Activated CD4-positive, alpha-beta T cell treated with anti-CD3 and anti-CD28 coated beads, Interleukin-2, amount 10 ng/mL, durations not matched to agents 24 days and 14 days (primary cell): ENCODE data around the gene SP7. TPM values are rescaled to one million over a fixed set of nuclear protein-coding genes. Genes with fewer than 3 reads are reported as not detected.
"Not testable (repeated sequence)": the region's sequence is repeated elsewhere in the genome, so short reads cannot be mapped to it uniquely, and the experiment has no call there.

Source experiments
- DNase-seq: peaks from one replicate; pipeline ENCODE4 v3.0.0; 2022
- H3K27ac Mint-ChIP-seq: one replicate; pipeline ENCODE4 v1.8.0; 2022; ENCODE audit warnings: mild to moderate bottlenecking, mixed read lengths
- H3K27me3 Mint-ChIP-seq: one replicate; pipeline ENCODE4 v1.8.0; 2022; ENCODE audit warnings: mixed read lengths
- H3K36me3 Mint-ChIP-seq: one replicate; pipeline ENCODE4 v1.8.0; 2022; ENCODE audit warnings: low read depth, mild to moderate bottlenecking, mixed read lengths
- H3K4me1 Mint-ChIP-seq: one replicate; pipeline ENCODE4 v1.8.0; 2021; ENCODE audit warnings: mixed read lengths
- H3K4me3 Mint-ChIP-seq: one replicate; pipeline ENCODE4 v1.8.0; 2022; ENCODE audit warnings: mild to moderate bottlenecking, moderate library complexity, mixed read lengths
- H3K9me3 Mint-ChIP-seq: one replicate; pipeline ENCODE4 v1.8.0; 2021; ENCODE audit warnings: mixed read lengths
- intact Hi-C: fragments of 100-400 bp; cut with micrococcal nuclease; formaldehyde crosslinking; loops from one replicate; pipeline ENCODE4 v1.15.1; 2023
- total RNA-seq: library from RNA; stranded (reverse); gene quantifications from 2 replicates; pipeline ENCODE4 v1.2.3, GENCODE V29; 2022

The SP7 gene
- total RNA-seq = not detected in 2 replicates

DNA sequence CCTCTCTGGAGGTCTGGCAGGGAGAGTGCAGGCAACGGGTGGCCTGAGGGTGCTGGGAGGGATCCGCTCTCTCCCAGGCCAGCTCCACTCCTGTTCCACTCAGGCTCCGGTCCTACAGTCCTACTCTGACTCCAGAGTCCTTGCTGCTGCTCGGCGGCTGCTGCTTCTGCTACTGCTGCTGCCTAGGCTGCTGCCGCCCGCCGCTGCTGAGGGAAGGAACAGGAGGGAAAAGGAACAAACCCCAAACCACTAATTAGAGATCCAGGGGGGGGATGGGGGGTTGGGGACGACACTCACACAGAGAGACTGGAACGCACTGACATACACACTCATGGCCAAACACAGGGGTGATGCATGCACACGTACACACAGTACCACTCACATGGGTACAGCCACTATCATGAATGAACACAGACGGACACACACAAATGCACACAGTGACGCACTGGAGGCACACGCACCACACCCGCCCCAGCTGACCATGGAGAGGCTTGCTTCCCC, at the start of gene SP7:
TSS of gene SP7 (minus strand) at position 174 of the 501 bp plus-strand sequence. CDS start 708 bp downstream, outside the sequence.
- no peaks in the 10 kb centered on the region for H3K9me3 Mint-ChIP-seq
- H3K4me1 Mint-ChIP-seq = peaks cover 24% of the 10 kb centered on the region

DNA sequence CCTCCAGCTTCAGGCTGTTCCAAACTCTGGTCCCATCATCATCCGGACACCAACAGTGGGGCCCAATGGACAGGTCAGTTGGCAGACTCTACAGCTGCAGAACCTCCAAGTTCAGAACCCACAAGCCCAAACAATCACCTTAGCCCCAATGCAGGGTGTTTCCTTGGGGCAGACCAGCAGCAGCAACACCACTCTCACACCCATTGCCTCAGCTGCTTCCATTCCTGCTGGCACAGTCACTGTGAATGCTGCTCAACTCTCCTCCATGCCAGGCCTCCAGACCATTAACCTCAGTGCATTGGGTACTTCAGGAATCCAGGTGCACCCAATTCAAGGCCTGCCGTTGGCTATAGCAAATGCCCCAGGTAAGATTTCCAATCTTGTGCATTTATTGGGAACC, 47.1 kb upstream of the SP7 start:
- H3K4me1 Mint-ChIP-seq = peaks cover 49% of the 10 kb centered on the region
- no peak for DNase-seq
- no peaks in the 10 kb centered on the region for H3K27me3 Mint-ChIP-seq
- peaks cover 49% of the 10 kb centered on the region for H3K36me3 Mint-ChIP-seq
- no peaks in the 10 kb centered on the region for H3K9me3 Mint-ChIP-seq
- H3K4me3 Mint-ChIP-seq = peak overlapping the region; percentile 65
- intact Hi-C loops = no loop called here
- H3K27ac Mint-ChIP-seq = peak overlapping the region; percentile 67

More for the DNA sequence above, at the start of gene SP7:
- Mint-ChIP-seq H3K36me3 (no peaks in the 10 kb centered on the region), H3K4me3 (no peak within 1 kb of the TSS), H3K27me3 (peaks cover 52% of the 10 kb centered on the region), H3K27ac (no peak within 1 kb of the TSS)
- intact Hi-C loops = no loop called here
- DNase-seq = no peak

DNA sequence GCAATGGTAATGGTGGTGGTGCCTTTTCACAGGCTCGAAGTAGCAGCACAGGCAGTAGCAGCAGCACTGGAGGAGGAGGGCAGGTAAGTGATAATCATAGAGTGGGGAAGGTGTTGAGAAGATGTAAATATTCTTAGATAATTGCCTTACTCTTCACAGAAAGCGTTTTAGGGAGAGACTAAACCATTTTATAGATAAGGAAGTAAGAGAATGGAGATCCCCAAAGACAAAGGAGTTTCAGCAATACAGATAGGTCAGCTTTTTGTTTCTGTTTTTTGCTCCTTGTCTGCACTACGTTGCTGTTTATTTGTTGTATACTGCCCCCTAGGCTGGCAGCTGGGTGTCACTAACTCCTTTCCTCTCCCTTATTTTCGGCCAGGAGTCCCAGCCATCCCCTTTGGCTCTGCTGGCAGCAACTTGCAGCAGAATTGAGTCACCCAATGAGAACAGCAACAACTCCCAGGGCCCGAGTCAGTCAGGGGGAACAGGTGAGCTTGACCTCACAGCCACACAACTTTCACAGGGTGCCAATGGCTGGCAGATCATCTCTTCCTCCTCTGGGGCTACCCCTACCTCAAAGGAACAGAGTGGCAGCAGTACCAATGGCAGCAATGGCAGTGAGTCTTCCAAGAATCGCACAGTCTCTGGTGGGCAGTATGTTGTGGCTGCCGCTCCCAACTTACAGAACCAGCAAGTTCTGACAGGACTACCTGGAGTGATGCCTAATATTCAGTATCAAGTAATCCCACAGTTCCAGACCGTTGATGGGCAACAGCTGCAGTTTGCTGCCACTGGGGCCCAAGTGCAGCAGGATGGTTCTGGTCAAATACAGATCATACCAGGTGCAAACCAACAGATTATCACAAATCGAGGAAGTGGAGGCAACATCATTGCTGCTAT, 45.8 kb upstream of the SP7 start:
- H3K9me3 Mint-ChIP-seq = no peaks in the 10 kb centered on the region

DNA sequence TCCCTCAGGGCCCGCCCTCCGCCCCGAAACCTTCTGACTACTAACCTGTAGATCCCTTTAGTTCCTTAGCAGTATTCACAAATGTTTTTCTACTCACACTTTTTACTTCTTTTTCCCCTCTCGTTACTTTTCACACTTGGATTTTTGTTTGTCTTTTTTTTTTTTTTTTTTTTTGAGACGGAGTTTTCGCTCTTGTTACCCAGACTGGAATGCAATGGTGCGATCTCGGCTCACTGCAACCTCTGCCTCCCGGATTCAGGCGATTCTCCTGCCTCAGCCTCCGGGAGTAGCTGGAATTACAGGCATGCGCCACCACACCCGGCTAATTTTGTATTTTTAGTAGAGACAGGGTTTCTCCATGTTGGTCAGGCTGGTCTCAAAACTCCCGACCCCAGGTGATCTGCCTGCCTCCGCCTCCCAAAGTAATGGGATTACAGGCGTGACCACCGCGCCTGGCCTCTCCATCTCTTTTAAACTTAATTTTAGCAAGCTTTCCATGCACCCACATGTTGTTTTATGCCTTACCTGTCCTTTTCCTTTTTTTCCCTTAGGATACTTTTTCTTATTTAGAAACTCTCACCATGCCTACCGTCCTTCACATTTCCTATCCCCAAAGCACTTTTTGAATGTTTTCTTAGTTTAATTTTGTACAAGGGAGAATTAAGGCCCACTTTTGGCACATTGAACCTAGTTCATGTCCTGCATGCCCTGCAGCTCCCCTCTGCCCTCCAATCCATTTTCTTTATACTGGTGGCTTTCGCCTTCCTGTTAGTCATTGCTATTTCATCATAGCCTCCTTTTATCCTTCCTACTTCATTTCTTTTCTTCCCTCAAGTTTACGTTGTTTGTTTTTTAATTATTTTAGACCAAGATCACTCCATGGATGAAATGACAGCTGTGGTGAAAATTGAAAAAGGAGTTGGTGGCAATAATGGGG, 44.9 kb upstream of the SP7 start:
- H3K36me3 Mint-ChIP-seq = peaks cover 37% of the 10 kb centered on the region
- DNase-seq = peak; percentile 66
- H3K27ac Mint-ChIP-seq = peak overlapping the region; percentile 91
- H3K4me3 Mint-ChIP-seq = peak overlapping the region; percentile 93
- no peaks in the 10 kb centered on the region for H3K27me3 Mint-ChIP-seq
- peaks cover 37% of the 10 kb centered on the region for H3K4me1 Mint-ChIP-seq
- intact Hi-C loops = loop anchor here (1.0 kb wide), 2 partner anchors 60 to 245 kb away; partner anchors contain the start of genes AAAS and ATF7
- H3K9me3 Mint-ChIP-seq = no peaks in the 10 kb centered on the region

More for the DNA sequence above, 45.8 kb upstream of the SP7 start:
- Mint-ChIP-seq H3K36me3 (peaks cover 41% of the 10 kb centered on the region), H3K27ac (peak overlapping the region; percentile 91), H3K4me1 (peaks cover 42% of the 10 kb centered on the region), H3K27me3 (no peaks in the 10 kb centered on the region), H3K4me3 (peak overlapping the region; percentile 93)
- intact Hi-C loops = loop anchor here (1.0 kb wide), 1 partner anchor 30 kb away; no protein-coding TSS in a partner anchor
- DNase-seq = peak; percentile 87

DNA sequence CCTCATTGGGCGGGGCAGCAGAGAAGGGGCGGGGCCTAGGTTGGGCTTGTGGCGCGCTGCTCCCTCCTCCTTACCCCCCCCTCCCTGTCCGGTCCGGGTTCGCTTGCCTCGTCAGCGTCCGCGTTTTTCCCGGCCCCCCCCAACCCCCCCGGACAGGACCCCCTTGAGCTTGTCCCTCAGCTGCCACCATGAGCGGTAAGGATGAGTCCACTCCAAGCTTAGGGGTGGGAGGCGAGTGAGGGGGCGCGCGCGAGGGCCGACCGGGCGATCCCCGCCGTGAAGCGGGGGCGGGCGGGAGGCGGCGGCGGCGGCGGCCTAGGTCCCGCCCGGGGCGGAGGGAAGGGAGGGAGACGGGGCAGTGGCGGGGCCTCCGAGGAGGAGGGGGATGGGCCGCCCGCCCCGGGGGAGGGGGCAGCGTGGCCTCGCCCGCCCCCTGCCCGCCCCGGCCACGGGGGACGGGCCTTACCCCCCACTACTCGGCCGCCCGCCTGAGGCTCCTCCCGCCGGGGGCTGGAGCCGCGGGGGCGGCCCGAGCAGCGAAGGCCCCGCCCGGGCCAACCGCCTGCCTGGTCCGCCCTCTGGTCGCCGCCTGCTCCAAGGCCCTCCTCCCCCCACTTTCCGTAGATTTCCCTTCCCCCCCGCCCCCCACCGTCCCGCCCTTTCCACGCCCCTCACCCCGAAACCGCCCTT, 44.1 kb upstream of the SP7 start, which contains the start of gene SP1:
TSS of gene SP1 (plus strand) at position 73 of the 690 bp plus-strand sequence. CDS start at position 189, 116 bp downstream.
- H3K36me3 Mint-ChIP-seq = peaks cover 33% of the 10 kb centered on the region
- no peaks in the 10 kb centered on the region for H3K9me3 Mint-ChIP-seq
- DNase-seq = peak; percentile 97
- peak within 1 kb of the TSS; percentile 93 for H3K4me3 Mint-ChIP-seq
- no peaks in the 10 kb centered on the region for H3K27me3 Mint-ChIP-seq
- peak within 1 kb of the TSS; percentile 91 for H3K27ac Mint-ChIP-seq
- intact Hi-C loops = loop anchor here (1.0 kb wide), 2 partner anchors 59 to 246 kb away; partner anchors contain the start of genes AAAS and ATF7
- peaks cover 35% of the 10 kb centered on the region for H3K4me1 Mint-ChIP-seq

DNA sequence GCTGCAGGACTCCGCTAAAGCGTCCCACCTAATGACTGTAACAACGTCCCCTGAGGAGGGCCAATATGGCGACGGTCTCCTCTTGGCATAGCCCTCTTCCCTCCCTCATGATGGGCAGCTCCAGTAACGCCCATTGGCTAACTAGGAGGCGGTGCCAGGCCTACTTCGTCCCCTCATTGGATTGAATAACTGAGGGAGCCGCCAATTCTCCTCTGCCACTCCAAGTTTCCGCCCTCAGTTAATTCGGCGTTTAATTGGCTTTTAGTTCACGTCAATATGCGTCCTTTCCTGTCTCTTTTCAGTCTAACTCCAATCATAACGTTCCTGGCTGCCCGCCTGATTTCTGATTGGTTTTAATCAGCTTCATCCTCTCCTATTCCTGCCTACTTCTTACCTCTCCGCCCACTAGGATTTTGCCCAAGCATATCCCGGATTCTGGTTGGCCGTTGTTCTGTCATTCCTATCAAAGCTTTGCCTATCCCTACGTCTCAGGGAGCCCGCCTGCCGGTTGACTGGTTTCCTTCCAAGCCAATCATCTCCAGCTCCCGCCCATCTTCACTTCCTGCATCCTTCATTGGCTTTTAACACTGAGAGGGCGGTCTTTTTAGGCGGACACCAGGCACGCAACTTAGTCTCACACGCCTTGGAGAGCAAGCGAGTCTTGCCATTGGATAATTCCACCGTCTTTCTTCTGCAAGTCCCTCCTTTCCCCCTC, 43.4 kb upstream of the SP7 start:
- intact Hi-C loops = loop anchor here (1.0 to 2.0 kb wide), 7 partner anchors 42 to 247 kb away; partner anchors contain the start of genes AAAS, ATF7, CSAD and PRR13
- peaks cover 31% of the 10 kb centered on the region for H3K36me3 Mint-ChIP-seq
- no peak overlapping the region for H3K27ac Mint-ChIP-seq
- H3K9me3 Mint-ChIP-seq = no peaks in the 10 kb centered on the region
- H3K4me3 Mint-ChIP-seq = no peak overlapping the region
- H3K27me3 Mint-ChIP-seq = no peaks in the 10 kb centered on the region
- peak; percentile 100 for DNase-seq
- H3K4me1 Mint-ChIP-seq = peaks cover 34% of the 10 kb centered on the region

DNA sequence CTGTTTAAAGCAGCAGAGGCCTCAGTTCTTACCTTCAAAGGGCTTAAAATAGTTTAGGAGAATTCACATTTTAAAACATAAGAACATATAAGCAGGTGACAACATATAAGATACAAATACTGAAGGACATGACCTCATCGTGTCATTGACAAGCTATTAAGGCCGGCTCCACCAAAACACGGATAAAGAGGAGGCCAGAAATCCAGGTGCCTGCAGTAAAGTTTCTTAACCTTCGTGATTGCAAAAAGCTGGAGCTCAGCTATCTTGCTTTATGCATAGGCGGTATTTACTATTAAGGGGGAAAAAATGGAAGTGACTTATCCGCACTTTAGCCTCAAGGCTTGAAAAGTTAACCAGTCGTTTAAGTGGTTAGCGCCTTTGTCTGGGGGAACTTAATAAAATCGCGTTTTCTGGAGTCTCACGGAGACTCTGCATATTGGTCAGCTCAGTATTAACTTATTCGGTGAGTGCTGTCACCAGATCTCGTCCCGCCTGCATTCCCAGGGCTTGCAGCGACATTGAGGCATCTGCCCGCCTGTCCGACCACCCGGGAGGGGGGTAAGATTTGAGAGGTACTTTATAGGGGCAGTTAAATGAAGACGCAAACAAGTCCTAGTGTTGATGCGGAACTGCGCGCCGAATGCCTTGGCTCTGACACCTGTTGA, 42.7 kb upstream of the SP7 start:
- H3K27me3 Mint-ChIP-seq = no peaks in the 10 kb centered on the region
- peaks cover 34% of the 10 kb centered on the region for H3K4me1 Mint-ChIP-seq
- H3K9me3 Mint-ChIP-seq = no peaks in the 10 kb centered on the region
- H3K36me3 Mint-ChIP-seq = peaks cover 28% of the 10 kb centered on the region
- no peak overlapping the region for H3K4me3 Mint-ChIP-seq
- H3K27ac Mint-ChIP-seq = no peak overlapping the region
- intact Hi-C loops = loop anchor here (1.0 to 2.0 kb wide), 5 partner anchors 42 to 199 kb away; partner anchors contain the start of genes CSAD, PRR13, TARBP2 and ZNF740
- DNase-seq = peak; percentile 58

DNA sequence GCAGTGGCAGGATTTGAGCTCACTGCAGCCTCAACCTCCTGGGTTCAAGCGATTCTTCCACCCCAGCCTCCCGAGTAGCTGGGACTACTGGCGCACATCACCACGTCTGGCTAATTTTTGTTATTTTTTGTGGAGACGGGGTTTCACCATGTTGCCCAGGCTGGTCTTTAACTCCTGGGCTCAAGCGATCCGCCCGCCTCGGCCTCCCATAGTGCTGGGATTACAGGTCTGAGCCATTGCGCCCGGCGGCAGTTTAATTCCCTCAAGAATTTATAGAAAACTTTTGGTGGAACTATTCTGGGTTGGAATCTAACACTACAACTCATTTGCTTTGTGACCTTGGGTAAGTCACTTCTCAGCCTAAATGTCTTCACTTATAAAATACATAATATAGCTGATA, 42.1 kb upstream of the SP7 start:
- no peak for DNase-seq
- no peaks in the 10 kb centered on the region for H3K27me3 Mint-ChIP-seq
- intact Hi-C loops = loop anchor here (2.0 kb wide), 1 partner anchor 123 kb away; the partner anchor contains the start of gene TARBP2
- H3K4me3 Mint-ChIP-seq = no peak overlapping the region
- no peaks in the 10 kb centered on the region for H3K9me3 Mint-ChIP-seq
- H3K36me3 Mint-ChIP-seq = peaks cover 22% of the 10 kb centered on the region
- no peak overlapping the region for H3K27ac Mint-ChIP-seq
- peaks cover 32% of the 10 kb centered on the region for H3K4me1 Mint-ChIP-seq

DNA sequence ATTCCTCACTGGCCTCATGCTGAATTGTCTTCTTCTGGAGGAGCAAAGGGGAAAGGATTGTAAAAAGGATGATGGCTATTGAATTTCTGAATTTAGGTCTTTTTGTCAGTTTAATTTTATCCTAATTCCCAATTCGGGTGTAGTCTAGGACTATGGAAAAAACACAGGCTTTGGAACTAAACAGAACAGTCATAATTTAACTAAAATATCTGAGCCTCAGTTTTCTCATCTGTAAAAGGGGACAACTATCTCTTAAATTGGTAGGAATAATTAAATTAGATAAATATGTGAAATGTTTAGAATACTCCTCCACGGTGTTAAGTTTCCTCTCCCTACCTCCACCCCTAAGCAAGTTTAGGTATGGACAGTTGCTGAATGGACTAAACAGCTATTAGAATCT, 40.6 kb upstream of the SP7 start:
- no peak overlapping the region for H3K4me3 Mint-ChIP-seq
- peaks cover 29% of the 10 kb centered on the region for H3K4me1 Mint-ChIP-seq
- peaks cover 11% of the 10 kb centered on the region for H3K36me3 Mint-ChIP-seq
- no peak overlapping the region for H3K27ac Mint-ChIP-seq
- no peaks in the 10 kb centered on the region for H3K9me3 Mint-ChIP-seq
- H3K27me3 Mint-ChIP-seq = no peaks in the 10 kb centered on the region
- intact Hi-C loops = no loop called here
- DNase-seq = no peak

DNA sequence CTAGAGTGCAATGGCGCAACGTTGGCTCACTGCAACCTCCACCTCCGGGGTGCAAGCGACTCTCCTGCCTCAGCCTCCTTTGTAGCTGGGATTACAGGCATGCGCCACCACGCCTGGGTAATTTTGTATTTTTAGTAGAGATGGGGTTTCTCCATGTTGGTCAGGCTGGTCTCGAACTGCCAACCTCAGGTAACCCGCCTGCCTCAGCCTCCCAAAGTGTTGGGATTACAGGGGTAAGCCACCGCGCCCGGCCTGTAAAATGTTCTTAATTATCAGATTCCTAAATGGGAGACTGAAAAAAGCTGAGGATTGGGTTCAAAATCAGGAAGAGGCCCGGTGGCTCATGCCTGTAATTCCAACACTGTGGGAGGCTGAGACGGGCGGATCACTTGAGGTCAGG, 38.1 kb upstream of the SP7 start:
- DNase-seq, H3K36me3 Mint-ChIP-seq, H3K9me3 Mint-ChIP-seq, H3K27me3 Mint-ChIP-seq, intact Hi-C loops, H3K4me3 Mint-ChIP-seq: not testable (repeated sequence)
- peaks cover 32% of the 10 kb centered on the region for H3K4me1 Mint-ChIP-seq
- peak overlapping the region; percentile 66 for H3K27ac Mint-ChIP-seq

DNA sequence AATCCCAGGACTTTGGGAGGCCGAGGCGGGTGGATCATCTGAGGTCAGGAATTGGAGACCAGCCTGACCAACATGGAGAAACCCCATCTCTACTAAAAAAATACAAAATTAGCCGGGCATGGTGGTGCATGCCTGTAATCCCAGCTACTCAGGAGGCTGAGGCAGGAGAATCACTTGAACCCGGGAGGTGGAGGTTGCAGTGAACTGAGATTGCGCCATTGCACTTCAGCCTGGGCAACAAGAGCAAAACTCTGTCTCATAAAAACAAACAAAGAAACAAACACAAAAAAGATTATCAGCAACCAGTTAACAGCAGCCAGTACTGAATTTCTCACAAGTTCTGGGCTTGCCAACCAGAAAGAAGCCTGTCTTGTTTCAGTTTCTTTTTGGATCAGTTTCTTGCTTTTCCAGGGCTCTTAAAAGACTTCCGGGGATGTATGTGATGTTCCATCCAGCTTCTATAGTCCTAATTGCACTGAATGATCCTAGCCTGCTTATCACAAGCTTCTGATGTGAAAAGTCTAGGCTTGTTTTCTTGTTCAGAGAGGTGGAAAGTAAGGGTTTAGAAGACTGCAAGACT, 37.5 kb upstream of the SP7 start:
- intact Hi-C loops, H3K36me3 Mint-ChIP-seq, H3K9me3 Mint-ChIP-seq, H3K27me3 Mint-ChIP-seq: not testable (repeated sequence)
- Mint-ChIP-seq H3K27ac (peak overlapping the region; percentile 68), H3K4me1 (peaks cover 32% of the 10 kb centered on the region), H3K4me3 (peak overlapping the region; percentile 20)
- DNase-seq = peak; percentile 65
